PC-3 (cell line): ENCODE measurements around the gene CDK14.

Experiments
- EZH2 ChIP-seq: fragments of 300-600 bp; sonication (generic); IDR thresholded peaks from one replicate; pipeline ENCODE4 v1.6.1; 2017; ENCODE audit warnings: antibody characterized with exemption, mild to moderate bottlenecking, low read length; ENCODE audit not compliant: unreplicated experiment
- EZH2phosphoT487 ChIP-seq: fragments of 300-600 bp; sonication (generic); IDR thresholded peaks from 2 replicates; pipeline ENCODE4 v1.6.1; 2018; ENCODE audit warnings: mild to moderate bottlenecking, antibody characterized with exemption, low read length, borderline replicate concordance
- TF ChIP-seq, protein P1 (sequence below): fragments of 300-600 bp; sonication (generic); conservative IDR thresholded peaks from 2 replicates; pipeline ENCODE4 v1.5.1; 2017; ENCODE audit warnings: antibody characterized with exemption, low read depth, mild to moderate bottlenecking, low read length

GRCh38 chr7:91109200-91109599 is 513.1 kb downstream of the CDK14 start:
- TF ChIP-seq EZH2 = no peak
- TF ChIP-seq, protein P1, sequence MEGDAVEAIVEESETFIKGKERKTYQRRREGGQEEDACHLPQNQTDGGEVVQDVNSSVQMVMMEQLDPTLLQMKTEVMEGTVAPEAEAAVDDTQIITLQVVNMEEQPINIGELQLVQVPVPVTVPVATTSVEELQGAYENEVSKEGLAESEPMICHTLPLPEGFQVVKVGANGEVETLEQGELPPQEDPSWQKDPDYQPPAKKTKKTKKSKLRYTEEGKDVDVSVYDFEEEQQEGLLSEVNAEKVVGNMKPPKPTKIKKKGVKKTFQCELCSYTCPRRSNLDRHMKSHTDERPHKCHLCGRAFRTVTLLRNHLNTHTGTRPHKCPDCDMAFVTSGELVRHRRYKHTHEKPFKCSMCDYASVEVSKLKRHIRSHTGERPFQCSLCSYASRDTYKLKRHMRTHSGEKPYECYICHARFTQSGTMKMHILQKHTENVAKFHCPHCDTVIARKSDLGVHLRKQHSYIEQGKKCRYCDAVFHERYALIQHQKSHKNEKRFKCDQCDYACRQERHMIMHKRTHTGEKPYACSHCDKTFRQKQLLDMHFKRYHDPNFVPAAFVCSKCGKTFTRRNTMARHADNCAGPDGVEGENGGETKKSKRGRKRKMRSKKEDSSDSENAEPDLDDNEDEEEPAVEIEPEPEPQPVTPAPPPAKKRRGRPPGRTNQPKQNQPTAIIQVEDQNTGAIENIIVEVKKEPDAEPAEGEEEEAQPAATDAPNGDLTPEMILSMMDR = no peak
- no peak for TF ChIP-seq EZH2phosphoT487
